Neural crest cell (in vitro differentiated cells): Measurements from ENCODE around the gene PIK3C2B. TPM values are rescaled to one million over a fixed set of nuclear protein-coding genes. Genes with fewer than 3 reads are reported as not detected.

Experiments
- DNase-seq: peaks from one replicate; pipeline ENCODE4 v3.0.0; 2021; ENCODE audit warnings: low read depth, mixed read lengths, low spot score
- H3K27ac Mint-ChIP-seq: one replicate; pipeline ENCODE4 v1.8.0; 2021; ENCODE audit warnings: mild to moderate bottlenecking, mixed read lengths; ENCODE audit not compliant: unreplicated experiment
- H3K27me3 Mint-ChIP-seq: 2 replicates; pipeline ENCODE4 v1.8.0; 2021; ENCODE audit warnings: low read depth, mild to moderate bottlenecking, mixed read lengths
- H3K36me3 Mint-ChIP-seq: 2 replicates; pipeline ENCODE4 v1.8.0; 2021; ENCODE audit warnings: low read depth, mild to moderate bottlenecking, mixed read lengths
- H3K4me1 Mint-ChIP-seq: 2 replicates; pipeline ENCODE4 v1.8.0; 2021; ENCODE audit warnings: mixed read lengths
- H3K4me3 Mint-ChIP-seq: one replicate; pipeline ENCODE4 v1.8.0; 2021; ENCODE audit warnings: mild to moderate bottlenecking, mixed read lengths
- H3K9me3 Mint-ChIP-seq: 2 replicates; pipeline ENCODE4 v1.8.0; 2021; ENCODE audit warnings: mixed read lengths
- total RNA-seq: library from RNA; stranded (reverse); gene quantifications from 2 replicates; pipeline ENCODE4 v1.2.1, GENCODE V29; 2021
- TF ChIP-seq, protein P1 (sequence below): fragments of 200-600 bp; sonication (generic); conservative IDR thresholded peaks from 2 replicates; pipeline ENCODE4 v1.5.0; 2021; ENCODE audit warnings: antibody characterized with exemption, mild to moderate bottlenecking

Gene PIK3C2B
- total RNA-seq, 1 donor from 2014 or later: 71.7 TPM

DNA sequence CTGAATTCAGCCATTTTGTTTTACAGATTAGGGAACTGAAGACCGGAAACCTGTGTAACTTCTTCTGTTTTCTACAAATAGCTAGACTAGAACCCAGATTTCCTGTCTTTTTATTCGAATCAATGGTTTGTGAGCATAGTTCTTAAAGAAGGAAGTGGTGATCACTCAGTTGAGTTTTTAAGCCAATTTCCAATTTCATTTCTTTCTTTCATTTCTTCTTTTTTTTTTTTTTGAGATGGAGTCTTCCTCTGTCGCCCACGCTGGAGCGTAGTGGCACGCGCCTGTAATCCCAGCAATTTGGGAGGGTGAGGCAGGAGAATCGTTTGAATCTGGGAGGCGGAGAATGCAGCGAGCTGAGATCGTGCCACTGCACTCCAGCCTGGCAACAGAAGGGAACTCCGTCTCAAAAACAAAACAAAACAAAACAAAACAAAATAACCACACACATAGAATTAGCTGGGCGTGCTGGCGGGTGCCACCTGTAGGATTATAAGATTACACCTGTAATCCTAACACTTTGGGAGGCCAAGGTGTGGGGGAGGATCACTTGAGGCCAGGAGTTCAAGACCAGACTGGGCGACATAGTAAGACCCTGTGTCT, 18.6 kb upstream of the PIK3C2B start:
- no peak for DNase-seq
- no peaks in the 10 kb centered on the region for H3K9me3 Mint-ChIP-seq
- H3K27ac Mint-ChIP-seq: no peak overlapping the region
- no peaks in the 10 kb centered on the region for H3K27me3 Mint-ChIP-seq
- H3K36me3 Mint-ChIP-seq: no peaks in the 10 kb centered on the region
- TF ChIP-seq, protein P1, sequence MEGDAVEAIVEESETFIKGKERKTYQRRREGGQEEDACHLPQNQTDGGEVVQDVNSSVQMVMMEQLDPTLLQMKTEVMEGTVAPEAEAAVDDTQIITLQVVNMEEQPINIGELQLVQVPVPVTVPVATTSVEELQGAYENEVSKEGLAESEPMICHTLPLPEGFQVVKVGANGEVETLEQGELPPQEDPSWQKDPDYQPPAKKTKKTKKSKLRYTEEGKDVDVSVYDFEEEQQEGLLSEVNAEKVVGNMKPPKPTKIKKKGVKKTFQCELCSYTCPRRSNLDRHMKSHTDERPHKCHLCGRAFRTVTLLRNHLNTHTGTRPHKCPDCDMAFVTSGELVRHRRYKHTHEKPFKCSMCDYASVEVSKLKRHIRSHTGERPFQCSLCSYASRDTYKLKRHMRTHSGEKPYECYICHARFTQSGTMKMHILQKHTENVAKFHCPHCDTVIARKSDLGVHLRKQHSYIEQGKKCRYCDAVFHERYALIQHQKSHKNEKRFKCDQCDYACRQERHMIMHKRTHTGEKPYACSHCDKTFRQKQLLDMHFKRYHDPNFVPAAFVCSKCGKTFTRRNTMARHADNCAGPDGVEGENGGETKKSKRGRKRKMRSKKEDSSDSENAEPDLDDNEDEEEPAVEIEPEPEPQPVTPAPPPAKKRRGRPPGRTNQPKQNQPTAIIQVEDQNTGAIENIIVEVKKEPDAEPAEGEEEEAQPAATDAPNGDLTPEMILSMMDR: no peak
- H3K4me1 Mint-ChIP-seq: peaks cover 2% of the 10 kb centered on the region
- peak overlapping the region; percentile 62 for H3K4me3 Mint-ChIP-seq

DNA sequence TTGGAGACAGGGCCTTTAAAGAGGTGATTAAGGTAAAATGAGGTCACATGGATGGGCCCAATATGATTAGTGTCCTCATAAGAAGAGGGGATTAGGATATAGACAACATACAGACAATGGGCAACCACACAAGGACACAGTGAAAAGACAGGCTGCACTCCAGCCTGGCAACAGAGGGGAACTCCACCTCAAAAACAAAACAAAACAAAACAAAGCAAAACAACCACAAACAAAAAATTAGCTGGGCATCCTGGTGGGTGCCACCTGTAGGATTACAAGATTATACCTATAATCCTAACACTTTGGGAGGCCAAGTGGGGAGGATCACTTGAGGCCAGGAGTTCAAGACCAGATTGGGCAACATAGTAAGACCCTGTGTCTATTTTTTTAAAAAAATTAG, 16.8 kb upstream of the PIK3C2B start:
- Mint-ChIP-seq H3K4me3 (peak overlapping the region; percentile 35), H3K9me3 (no peaks in the 10 kb centered on the region), H3K27ac (no peak overlapping the region), H3K36me3 (peaks cover 9% of the 10 kb centered on the region), H3K27me3 (peaks cover 14% of the 10 kb centered on the region), H3K4me1 (peaks cover 15% of the 10 kb centered on the region)
- DNase-seq: no peak
- TF ChIP-seq, protein P1: no peak

DNA sequence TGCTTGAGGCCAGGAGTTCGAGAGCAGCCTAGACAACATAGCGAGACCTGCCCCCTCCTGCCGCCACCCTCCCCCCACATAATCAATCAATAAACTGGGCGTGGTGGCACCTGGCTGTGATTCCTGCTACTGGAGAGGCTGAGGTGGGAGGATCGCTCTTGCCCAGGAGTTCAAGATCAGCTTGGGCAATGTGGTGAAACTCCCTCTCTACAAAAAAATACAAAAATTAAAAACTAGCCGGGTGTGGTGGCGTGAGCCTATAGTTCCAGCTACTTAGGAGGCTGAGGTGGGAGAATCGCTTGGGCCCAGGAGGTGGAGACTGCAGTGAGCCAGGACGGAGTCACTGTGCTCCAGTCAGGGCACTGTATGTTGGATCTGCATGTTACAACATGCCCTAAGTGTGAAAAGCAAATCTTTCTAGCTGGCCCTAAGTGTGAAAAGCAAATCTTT, 14.6 kb upstream of the PIK3C2B start:
- Mint-ChIP-seq H3K27ac (no peak overlapping the region), H3K4me1 (peaks cover 25% of the 10 kb centered on the region), H3K36me3 (peaks cover 12% of the 10 kb centered on the region), H3K27me3 (peaks cover 18% of the 10 kb centered on the region), H3K4me3 (peak overlapping the region; percentile 96), H3K9me3 (no peaks in the 10 kb centered on the region)
- TF ChIP-seq, protein P1: no peak
- no peak for DNase-seq

DNA sequence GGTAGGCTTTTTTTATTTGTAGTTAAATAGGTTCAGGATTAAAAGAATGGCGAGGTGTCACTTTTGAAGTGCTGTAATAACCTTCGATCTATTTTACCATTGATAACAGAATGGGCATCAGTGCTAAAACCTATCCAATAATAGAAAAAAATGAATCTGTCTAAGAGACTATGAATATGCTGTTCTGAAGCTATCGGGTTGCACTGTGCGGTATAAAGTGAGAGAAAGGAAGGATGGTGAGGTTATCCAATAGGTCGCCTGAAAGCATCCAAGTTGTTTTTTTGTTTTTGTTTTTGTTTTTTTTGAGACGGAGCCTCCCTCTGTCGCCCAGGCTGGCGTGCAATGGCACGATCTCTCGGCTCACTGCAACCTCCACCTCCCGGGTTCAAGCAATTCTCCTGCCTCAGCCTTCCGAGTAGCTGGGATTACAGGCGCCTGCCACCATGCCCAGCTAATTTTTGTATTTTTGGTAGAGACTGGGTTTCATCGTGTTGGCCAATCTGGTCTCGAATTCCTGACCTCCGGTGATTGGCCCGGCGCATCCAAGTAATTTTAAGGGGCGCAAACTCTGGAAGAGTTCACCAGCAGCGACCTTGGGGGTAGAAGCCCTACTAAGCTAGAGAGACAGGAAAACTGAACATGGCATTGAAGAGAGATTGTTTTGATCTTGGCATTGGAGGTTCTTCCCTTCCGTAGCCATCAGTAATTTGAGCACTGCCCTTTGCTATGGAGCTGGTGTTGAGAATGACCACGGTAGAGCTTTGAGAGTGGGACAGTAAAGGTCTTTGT, 12.9 kb upstream of the PIK3C2B start:
- Mint-ChIP-seq H3K27ac (peak overlapping the region; percentile 97), H3K27me3 (peaks cover 21% of the 10 kb centered on the region), H3K4me3 (peak overlapping the region; percentile 96), H3K9me3 (no peaks in the 10 kb centered on the region), H3K4me1 (peaks cover 35% of the 10 kb centered on the region), H3K36me3 (peaks cover 12% of the 10 kb centered on the region)
- TF ChIP-seq, protein P1: no peak
- peak; percentile 48 for DNase-seq

DNA sequence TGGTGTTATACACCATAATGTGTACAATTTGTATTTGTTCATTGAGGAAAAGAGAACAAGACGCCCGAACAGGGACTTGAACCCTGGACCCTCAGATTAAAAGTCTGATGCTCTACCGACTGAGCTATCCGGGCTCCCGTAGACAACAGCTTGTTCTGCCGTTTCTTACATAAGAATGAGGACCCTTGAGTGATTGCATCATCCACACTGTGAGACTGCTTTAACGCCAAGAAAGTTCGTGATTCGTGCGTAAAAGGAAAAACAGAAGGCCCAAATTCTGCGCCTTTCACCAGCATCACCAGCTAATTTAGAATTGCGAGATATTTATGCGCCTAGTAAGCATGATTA, 12.3 kb upstream of the PIK3C2B start:
- Mint-ChIP-seq H3K4me1 (peaks cover 35% of the 10 kb centered on the region), H3K36me3 (peaks cover 12% of the 10 kb centered on the region)

More for the DNA sequence above, 12.3 kb upstream of the PIK3C2B start:
- TF ChIP-seq, protein P1: no peak
- DNase-seq: peak; percentile 98
- H3K4me3 Mint-ChIP-seq: peak overlapping the region; percentile 96
- H3K9me3 Mint-ChIP-seq: no peaks in the 10 kb centered on the region
- peaks cover 21% of the 10 kb centered on the region for H3K27me3 Mint-ChIP-seq
- H3K27ac Mint-ChIP-seq: peak overlapping the region; percentile 97
